HL-60 (cell line): ENCODE results near the gene TFB1M.
A peak's percentile ranks its signal among the peaks of the same experiment; 100 is the strongest.

ENCODE experiments used
- POLR2AphosphoS5 ChIP-seq: IDR thresholded peaks from 2 replicates; pipeline ENCODE4 v1.6.1; 2012; ENCODE audit warnings: low read depth
- TF ChIP-seq, protein P1 (sequence below): IDR thresholded peaks from one replicate; pipeline ENCODE4 v1.5.1; 2011; ENCODE audit warnings: low read length, control low read depth, inconsistent platforms; ENCODE audit not compliant: insufficient read depth

DNA sequence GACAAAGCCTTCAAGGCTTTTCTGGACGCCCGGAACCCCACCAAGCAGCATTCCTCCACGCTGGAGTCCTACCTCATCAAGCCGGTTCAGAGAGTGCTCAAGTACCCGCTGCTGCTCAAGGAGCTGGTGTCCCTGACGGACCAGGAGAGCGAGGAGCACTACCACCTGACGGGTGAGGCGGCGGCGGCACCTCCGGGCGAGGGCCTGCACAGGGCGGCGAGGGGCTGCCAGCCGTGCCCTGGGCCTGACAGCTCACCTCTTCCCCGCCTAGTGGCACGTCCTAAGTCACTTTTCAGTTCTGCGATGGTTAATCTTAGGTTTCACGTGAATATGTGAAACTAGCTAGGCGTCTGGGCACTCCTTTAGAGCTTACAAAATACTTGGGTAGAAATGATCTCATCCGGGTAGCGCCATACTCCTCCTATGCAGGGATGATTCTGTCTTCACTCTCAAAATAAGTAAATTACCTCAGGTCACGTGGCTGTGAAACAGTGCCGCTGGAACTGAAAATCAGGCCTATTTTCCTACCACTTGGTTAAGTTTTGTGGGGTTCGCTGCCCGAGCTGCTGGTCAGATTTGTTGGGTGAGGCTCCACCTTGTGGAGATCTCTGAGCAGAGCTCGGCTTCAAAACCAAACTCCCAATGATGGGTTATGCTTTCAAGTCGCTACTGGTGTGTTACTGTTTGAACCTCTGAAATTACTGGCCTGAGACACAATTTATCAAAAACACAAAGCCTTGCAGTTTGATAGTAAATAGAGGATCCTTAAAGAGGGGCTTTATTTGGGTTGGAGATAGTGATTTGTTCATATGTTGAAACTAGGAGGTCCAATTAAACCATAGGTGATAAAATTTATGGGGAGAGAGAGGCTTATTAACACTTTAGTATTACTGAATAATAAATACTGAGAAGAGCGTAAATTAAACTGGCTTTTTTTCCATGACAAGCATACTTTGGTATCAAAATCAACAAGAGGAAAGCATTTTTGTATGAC is 66.0 kb downstream of the TFB1M start:
- TF ChIP-seq POLR2AphosphoS5, result no peak
- TF ChIP-seq, protein P1, sequence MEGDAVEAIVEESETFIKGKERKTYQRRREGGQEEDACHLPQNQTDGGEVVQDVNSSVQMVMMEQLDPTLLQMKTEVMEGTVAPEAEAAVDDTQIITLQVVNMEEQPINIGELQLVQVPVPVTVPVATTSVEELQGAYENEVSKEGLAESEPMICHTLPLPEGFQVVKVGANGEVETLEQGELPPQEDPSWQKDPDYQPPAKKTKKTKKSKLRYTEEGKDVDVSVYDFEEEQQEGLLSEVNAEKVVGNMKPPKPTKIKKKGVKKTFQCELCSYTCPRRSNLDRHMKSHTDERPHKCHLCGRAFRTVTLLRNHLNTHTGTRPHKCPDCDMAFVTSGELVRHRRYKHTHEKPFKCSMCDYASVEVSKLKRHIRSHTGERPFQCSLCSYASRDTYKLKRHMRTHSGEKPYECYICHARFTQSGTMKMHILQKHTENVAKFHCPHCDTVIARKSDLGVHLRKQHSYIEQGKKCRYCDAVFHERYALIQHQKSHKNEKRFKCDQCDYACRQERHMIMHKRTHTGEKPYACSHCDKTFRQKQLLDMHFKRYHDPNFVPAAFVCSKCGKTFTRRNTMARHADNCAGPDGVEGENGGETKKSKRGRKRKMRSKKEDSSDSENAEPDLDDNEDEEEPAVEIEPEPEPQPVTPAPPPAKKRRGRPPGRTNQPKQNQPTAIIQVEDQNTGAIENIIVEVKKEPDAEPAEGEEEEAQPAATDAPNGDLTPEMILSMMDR, result peak; percentile 61
